ENCODE results near the gene EARS2.

DNA sequence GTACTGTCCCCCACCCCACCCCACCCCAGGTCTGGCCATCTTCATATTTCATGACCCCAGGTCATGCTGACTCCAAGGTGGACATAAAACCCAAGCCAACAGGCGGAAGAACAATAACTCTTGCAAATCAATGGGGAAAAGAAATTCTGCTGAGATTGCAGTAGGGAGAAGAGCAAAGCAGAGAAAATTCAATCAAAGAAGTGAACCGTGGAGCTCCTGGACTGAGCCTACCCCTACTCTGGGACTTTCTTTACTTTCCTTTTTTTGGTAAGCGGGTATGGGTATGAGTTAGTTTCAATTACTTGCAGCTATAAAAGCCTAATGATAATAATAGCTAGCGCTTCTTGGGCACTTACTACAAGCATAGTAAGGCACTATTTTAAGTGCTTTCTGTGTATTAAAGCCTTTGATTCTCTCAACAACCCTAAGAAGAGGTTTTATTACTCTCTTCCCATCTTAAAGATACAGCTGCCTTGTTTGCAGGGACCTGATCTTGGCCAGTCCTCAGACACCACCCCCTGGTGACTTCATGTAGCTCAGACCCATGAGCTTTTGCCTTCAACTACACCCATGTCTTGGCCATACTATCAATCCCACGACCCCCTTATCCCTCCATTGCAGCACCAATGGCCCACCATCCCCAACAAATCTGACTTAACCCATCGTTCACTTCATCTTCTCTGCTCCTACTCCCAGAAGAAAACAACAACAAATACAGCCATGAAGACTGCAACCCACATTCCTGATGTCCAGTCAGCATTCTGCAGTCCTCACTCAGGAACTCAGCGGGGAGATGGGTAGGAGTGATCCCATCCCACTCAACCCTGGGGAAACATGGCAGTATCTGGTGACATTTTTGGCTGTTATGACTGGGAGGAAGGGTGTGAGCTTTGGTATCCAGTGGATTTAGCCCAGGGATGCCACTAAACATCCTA, 51.2 kb downstream of the EARS2 start:
- TF ChIP-seq CTCF (conservative IDR thresholded peaks at IDR 0.05 in 1 of 2, IDR thresholded peaks at IDR 0.05 in 1 of 2; ENCODE audit: low read depth in 1 of 2, low read length in 2 of 2) (no peak), EZH2 (IDR thresholded peaks at IDR 0.05; ENCODE audit: low read length, missing control alignments) (no peak)

All from fibroblast of lung (primary cell).